Spleen (tissue), 7 donors: ENCODE data around the gene YARS1.

Source experiments
- CTCF ChIP-seq, 11 experiments: fragments of 200-600 bp in 7 of 11; fragments of 450-650 bp in 4 of 11; sonication (generic) in 4 of 11; IDR thresholded peaks in 8 of 11; conservative IDR thresholded peaks in 3 of 11; 1 replicate in 7 of 11; 2 replicates in 4 of 11; pipeline versions ENCODE4 v1.4.0 to v1.8.0; 2016 to 2021; ENCODE audit warnings: antibody characterized with exemption in 11 of 11, inconsistent platforms in 4 of 11, mild to moderate bottlenecking in 1 of 11
- POLR2A ChIP-seq, 3 donors: fragments of 450-650 bp; IDR thresholded peaks; one replicate each; pipeline ENCODE4 v1.5.1; 2017; ENCODE audit warnings: antibody characterized with exemption in 3 of 3, mild to moderate bottlenecking in 1 of 3
- POLR2AphosphoS5 ChIP-seq, 3 donors: sonication (generic); formaldehyde crosslinking; IDR thresholded peaks; one replicate each; pipeline ENCODE4 v1.5.1; 2017; ENCODE audit warnings: antibody characterized with exemption in 3 of 3
- donor health status: DM: no; HTN: no; CAD: no; lungs with moderate emphysema.
- donor health status: DM: no; HTN: no; CAD: no.
- donor health status: DM: no; HTN: no; CAD: no.

GRCh38 chr1:32863218-32863880 lies 46.2 kb upstream of the YARS1 start:
- TF ChIP-seq POLR2A (IDR thresholded peaks at IDR 0.05) (no peak), CTCF (IDR thresholded peaks at IDR 0.05 in 8 of 11, conservative IDR thresholded peaks at IDR 0.05 in 3 of 11) (no peak), POLR2AphosphoS5 (IDR thresholded peaks at IDR 0.05) (no peak)
